Naive thymus-derived CD8-positive, alpha-beta T cell (primary cell): ENCODE measurements around the gene LRCH1. TPM values are rescaled to one million over a fixed set of nuclear protein-coding genes. Genes with fewer than 3 reads are reported as not detected.

Experiments
- ATAC-seq, 2 donors: fragments of 150-1000 bp; cut with Tn5 transposase in 1 of 2; sonication (Bioruptor Pico), chemical (Tn5 transposase) in 1 of 2; 1 replicate in 1 of 2; 2 replicates in 1 of 2; pipeline ENCODE4 v1.10.0; 2021; ENCODE audit warnings: mild to moderate bottlenecking in 2 of 2, moderate library complexity in 2 of 2
- POLR2A ChIA-PET: fragments of 350-600 bp; sonication (Branson Sonifier 250); formaldehyde crosslinking; loops from one replicate; lab custom pipeline; 2021; ENCODE audit warnings: antibody characterized with exemption; lab: Charles Lee
- DNase-seq, 10 donors: peaks; one replicate each; pipeline versions ENCODE4 v3.0.0 to v3.0.0-alpha.2; 2020 to 2022
- H3K27ac Mint-ChIP-seq, 10 donors: one replicate each; pipeline ENCODE4 v1.8.0; 2020 to 2022; ENCODE audit warnings: mild to moderate bottlenecking in 10 of 10, mixed read lengths in 10 of 10, moderate library complexity in 4 of 10, inconsistent platforms in 1 of 10
- H3K27me3 Mint-ChIP-seq, 5 donors: one replicate each; pipeline ENCODE4 v1.8.0; 2021 to 2022; ENCODE audit warnings: mixed read lengths in 5 of 5
- H3K36me3 Mint-ChIP-seq, 3 donors: one replicate each; pipeline ENCODE4 v1.8.0; 2020 to 2022; ENCODE audit warnings: mixed read lengths in 3 of 3, mild to moderate bottlenecking in 2 of 3, inconsistent platforms in 1 of 3
- H3K4me1 Mint-ChIP-seq, 4 donors: one replicate each; pipeline ENCODE4 v1.8.0; 2021 to 2022; ENCODE audit warnings: mixed read lengths in 4 of 4
- H3K4me3 Mint-ChIP-seq, 10 donors: one replicate each; pipeline ENCODE4 v1.8.0; 2020 to 2022; ENCODE audit warnings: mild to moderate bottlenecking in 10 of 10, mixed read lengths in 10 of 10, moderate library complexity in 6 of 10, inconsistent platforms in 1 of 10
- H3K9me3 Mint-ChIP-seq, 9 donors: one replicate each; pipeline ENCODE4 v1.8.0; 2020 to 2022; ENCODE audit warnings: mixed read lengths in 9 of 9, mild to moderate bottlenecking in 3 of 9, inconsistent platforms in 1 of 9, moderate library complexity in 1 of 9
- polyA plus RNA-seq, 3 donors: library from polyadenylated mRNA; unstranded; fragments of 300-500 nt; fragmentation: Illumina TruSeq; gene quantifications; one replicate each; pipeline ENCODE4 v1.2.3, GENCODE V29; 2021
- total RNA-seq, 8 experiments: library from RNA in 2 of 8; stranded (reverse) in 2 of 8; gene quantifications; one replicate each; pipeline ENCODE4 v1.2.3 and lab custom pipeline; 2021 to 2026

Gene LRCH1
- total and polyA plus RNA-seq, 5 experiments from 2014 or later = 1.3 to 17.1 (median 3.8) TPM

- POLR2A ChIA-PET = no interaction called here
- Mint-ChIP-seq H3K4me3 (no peak overlapping the region), H3K4me1 (no peaks in the 10 kb centered on the region), H3K27ac (no peak overlapping the region), H3K27me3 (no peaks in the 10 kb centered on the region), H3K36me3 (peaks cover 15 to 95% (median 62%) of the 10 kb centered on the region in 3 donors), H3K9me3 (no peaks in the 10 kb centered on the region)
- DNase-seq (no peak), ATAC-seq (no peak)
These were observed 222.6 kb downstream of the LRCH1 start for GRCh38 chr13:46775385-46776107.

- Mint-ChIP-seq H3K4me1 (peaks cover 0 to 5% (median 4%) of the 10 kb centered on the region in 4 donors), H3K27me3 (no peaks in the 10 kb centered on the region), H3K9me3 (no peaks in the 10 kb centered on the region), H3K4me3 (no peak overlapping the region), H3K36me3 (peaks cover 7 to 91% (median 57%) of the 10 kb centered on the region in 3 donors), H3K27ac (no peak overlapping the region)
- DNase-seq (no peak), ATAC-seq (no peak)
- POLR2A ChIA-PET = no interaction called here
These were observed 225.1 kb downstream of the LRCH1 start for GRCh38 chr13:46778095-46778494.

- no peak for ATAC-seq
- Mint-ChIP-seq H3K4me1 (peaks cover 0 to 6% (median 4%) of the 10 kb centered on the region in 4 donors), H3K27ac (no peak overlapping the region), H3K4me3 (no peak overlapping the region), H3K9me3 (no peaks in the 10 kb centered on the region), H3K27me3 (no peaks in the 10 kb centered on the region), H3K36me3 (peaks cover 7 to 86% (median 51%) of the 10 kb centered on the region in 3 donors)
- DNase-seq = no peak
- POLR2A ChIA-PET = no interaction called here
These were observed 225.9 kb downstream of the LRCH1 start for GRCh38 chr13:46778890-46779289.

- ATAC-seq (no peak), DNase-seq (no peak)
- Mint-ChIP-seq H3K4me1 (peaks cover 0 to 7% (median 5%) of the 10 kb centered on the region in 4 donors), H3K4me3 (no peak overlapping the region), H3K36me3 (peaks cover 0 to 82% (median 45%) of the 10 kb centered on the region in 3 donors), H3K27ac (no peak overlapping the region), H3K9me3 (no peaks in the 10 kb centered on the region), H3K27me3 (no peaks in the 10 kb centered on the region)
- POLR2A ChIA-PET = no interaction called here
These were observed 229.1 kb downstream of the LRCH1 start for GRCh38 chr13:46782066-46782465.

- H3K4me1 Mint-ChIP-seq = peaks cover 0 to 9% (median 7%) of the 10 kb centered on the region in 4 donors
- POLR2A ChIA-PET = no interaction called here
- no peak overlapping the region for H3K4me3 Mint-ChIP-seq
- no peak for DNase-seq
- no peak for ATAC-seq
- H3K36me3 Mint-ChIP-seq = peaks cover 0 to 83% (median 42%) of the 10 kb centered on the region in 3 donors
- no peaks in the 10 kb centered on the region for H3K9me3 Mint-ChIP-seq
- H3K27me3 Mint-ChIP-seq = no peaks in the 10 kb centered on the region
- H3K27ac Mint-ChIP-seq = peak overlapping the region in 2 of 10 donors; percentile 22 to 45
These were observed 229.7 kb downstream of the LRCH1 start for GRCh38 chr13:46782691-46783090.

GRCh38 chr13:46783504-46783903 is 230.5 kb downstream of the LRCH1 start:
- Mint-ChIP-seq H3K4me3 (no peak overlapping the region), H3K27me3 (no peaks in the 10 kb centered on the region), H3K9me3 (no peaks in the 10 kb centered on the region), H3K27ac (no peak overlapping the region), H3K4me1 (peaks cover 4 to 17% (median 8%) of the 10 kb centered on the region in 4 donors), H3K36me3 (peaks cover under 1 to 83% (median 41%) of the 10 kb centered on the region in 3 donors)
- DNase-seq (no peak), ATAC-seq (no peak)
- POLR2A ChIA-PET = no interaction called here

GRCh38 chr13:46795321-46795720 is 242.4 kb downstream of the LRCH1 start:
- POLR2A ChIA-PET = no interaction called here
- H3K9me3 Mint-ChIP-seq = no peaks in the 10 kb centered on the region
- H3K27ac Mint-ChIP-seq = peak overlapping the region in 4 of 10 donors; percentile 15 to 85 (median 32)
- no peak for ATAC-seq
- no peak for DNase-seq
- peaks cover 19 to 55% (median 47%) of the 10 kb centered on the region in 4 donors for H3K4me1 Mint-ChIP-seq
- H3K4me3 Mint-ChIP-seq = peak overlapping the region in 9 of 10 donors; percentile 21 to 99 (median 98)
- peaks cover 6 to 15% (median 7%) of the 10 kb centered on the region in 3 donors for H3K36me3 Mint-ChIP-seq
- no peaks in the 10 kb centered on the region for H3K27me3 Mint-ChIP-seq

- no peak for ATAC-seq
- no peaks in the 10 kb centered on the region for H3K9me3 Mint-ChIP-seq
- H3K4me3 Mint-ChIP-seq = peak overlapping the region; percentile 91 to 99 (median 98)
- no peaks in the 10 kb centered on the region for H3K27me3 Mint-ChIP-seq
- POLR2A ChIA-PET = interaction anchor here (0.9 to 1.2 kb wide), 2 partner anchors 243 to 1736 kb away, joined by 3 read pairs; partner anchors contain the start of genes LRCH1 and RCBTB2
- peaks cover 0 to 7% (median 0%) of the 10 kb centered on the region in 3 donors for H3K36me3 Mint-ChIP-seq
- peak overlapping the region; percentile 97 to 99 (median 98) for H3K27ac Mint-ChIP-seq
- H3K4me1 Mint-ChIP-seq = peaks cover 14 to 55% (median 41%) of the 10 kb centered on the region in 4 donors
- no peak for DNase-seq
These were observed 243.2 kb downstream of the LRCH1 start for GRCh38 chr13:46796129-46796514.

GRCh38 chr13:46796515-46797474 is 243.8 kb downstream of the LRCH1 start, which contains the start of gene ESD:
TSS of gene ESD (minus strand) at chr13:46797161. CDS start at chr13:46791413, 5,748 bp downstream.
- POLR2A ChIA-PET = interaction anchor here (0.9 to 1.2 kb wide), 2 partner anchors 244 to 1735 kb away, joined by 3 read pairs; partner anchors contain the start of genes LRCH1 and RCBTB2
- Mint-ChIP-seq H3K36me3 (peaks cover 0 to 7% (median 0%) of the 10 kb centered on the region in 3 donors), H3K27ac (peak within 1 kb of the TSS; percentile 97 to 99 (median 98)), H3K4me3 (peak within 1 kb of the TSS; percentile 91 to 99 (median 98)), H3K27me3 (no peaks in the 10 kb centered on the region), H3K4me1 (peaks cover 14 to 55% (median 41%) of the 10 kb centered on the region in 4 donors), H3K9me3 (no peaks in the 10 kb centered on the region)
- DNase-seq = peak; percentile 83 to 94 (median 88)
- peak; percentile 92 to 93 for ATAC-seq

GRCh38 chr13:46797501-46798237 is 244.7 kb downstream of the LRCH1 start:
- Mint-ChIP-seq H3K9me3 (no peaks in the 10 kb centered on the region), H3K27me3 (no peaks in the 10 kb centered on the region), H3K4me3 (peak overlapping the region; percentile 91 to 99 (median 98)), H3K36me3 (peaks cover 0 to 7% (median 0%) of the 10 kb centered on the region in 3 donors), H3K4me1 (peaks cover 14 to 51% (median 41%) of the 10 kb centered on the region in 4 donors), H3K27ac (peak overlapping the region; percentile 97 to 99 (median 98))
- ATAC-seq (no peak), DNase-seq (peak in 1 of 10 donors; percentile 2)
- POLR2A ChIA-PET = no interaction called here

GRCh38 chr13:46799139-46799538 is 246.2 kb downstream of the LRCH1 start:
- POLR2A ChIA-PET = no interaction called here
- DNase-seq = no peak
- no peak for ATAC-seq
- Mint-ChIP-seq H3K36me3 (peaks cover 0 to 4% (median 0%) of the 10 kb centered on the region in 3 donors), H3K4me3 (peak overlapping the region in 1 of 10 donors; percentile 8), H3K4me1 (peaks cover 12 to 37% (median 32%) of the 10 kb centered on the region in 4 donors), H3K9me3 (no peaks in the 10 kb centered on the region), H3K27ac (no peak overlapping the region), H3K27me3 (peaks cover 0 to 3% (median 0%) of the 10 kb centered on the region in 5 donors)

GRCh38 chr13:46801858-46802257 is 248.9 kb downstream of the LRCH1 start:
- no peak for ATAC-seq
- H3K27me3 Mint-ChIP-seq = peaks cover 0 to 7% (median 0%) of the 10 kb centered on the region in 5 donors
- DNase-seq = no peak
- H3K4me1 Mint-ChIP-seq = peaks cover 3 to 11% (median 10%) of the 10 kb centered on the region in 4 donors
- POLR2A ChIA-PET = no interaction called here
- H3K4me3 Mint-ChIP-seq = no peak overlapping the region
- H3K9me3 Mint-ChIP-seq = no peaks in the 10 kb centered on the region
- H3K36me3 Mint-ChIP-seq = no peaks in the 10 kb centered on the region
- no peak overlapping the region for H3K27ac Mint-ChIP-seq
